ENCODE measurements around the gene MAP2K6. TPM values are rescaled to one million over a fixed set of nuclear protein-coding genes. Genes with fewer than 3 reads are reported as not detected.

Gene MAP2K6
- total RNA-seq: 1 to 10 TPM; 1.6 to 1.7 TPM

DNA sequence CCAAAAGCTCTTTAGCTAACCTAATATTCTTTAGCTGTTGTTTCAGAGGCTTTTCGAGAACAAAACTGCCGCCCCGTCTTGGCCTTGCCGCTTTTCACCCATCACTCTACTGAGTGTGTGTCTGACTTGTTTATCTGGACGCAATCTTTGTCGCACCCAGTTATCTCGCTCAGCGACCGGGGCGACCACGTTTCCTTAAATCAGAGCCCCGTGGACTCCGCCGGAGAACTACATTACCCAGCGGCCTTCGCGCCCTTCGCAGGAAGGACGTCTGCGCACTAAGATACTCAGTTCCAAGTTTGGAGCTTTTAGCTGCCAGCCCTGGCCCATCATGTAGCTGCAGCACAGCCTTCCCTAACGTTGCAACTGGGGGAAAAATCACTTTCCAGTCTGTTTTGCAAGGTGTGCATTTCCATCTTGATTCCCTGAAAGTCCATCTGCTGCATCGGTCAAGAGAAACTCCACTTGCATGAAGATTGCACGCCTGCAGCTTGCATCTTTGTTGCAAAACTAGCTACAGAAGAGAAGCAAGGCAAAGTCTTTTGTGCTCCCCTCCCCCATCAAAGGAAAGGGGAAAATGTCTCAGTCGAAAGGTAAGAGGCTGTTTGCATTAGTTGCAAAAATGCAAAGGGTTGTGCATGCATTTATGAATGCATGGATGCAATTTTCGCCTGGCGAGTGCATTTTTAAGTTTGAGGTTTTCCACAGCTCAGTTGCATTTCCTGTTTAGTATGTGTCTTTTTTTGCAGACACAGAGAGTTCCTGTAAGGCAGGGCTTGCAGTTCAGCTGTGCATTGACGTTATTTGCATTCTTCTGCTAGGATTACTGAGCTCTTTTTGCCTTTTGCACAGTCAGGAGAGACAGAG lies at the start of gene MAP2K6:
MAP2K6 (plus strand) TSS at position 290 of the 867 bp plus-strand sequence; CDS start at position 578, 288 bp downstream.
- POLR2A ChIA-PET: interaction anchor here (0.5 to 1.3 kb wide), 4 partner anchors 20 to 108 kb away, joined by 3 to 5 read pairs (median 3); partner anchors contain the start of gene ABCA5
- CTCF ChIA-PET: interaction anchor here (0.6 to 1.8 kb wide), 2 partner anchors 9 to 22 kb away, joined by 6 to 10 read pairs; no protein-coding TSS in a partner anchor

DNA sequence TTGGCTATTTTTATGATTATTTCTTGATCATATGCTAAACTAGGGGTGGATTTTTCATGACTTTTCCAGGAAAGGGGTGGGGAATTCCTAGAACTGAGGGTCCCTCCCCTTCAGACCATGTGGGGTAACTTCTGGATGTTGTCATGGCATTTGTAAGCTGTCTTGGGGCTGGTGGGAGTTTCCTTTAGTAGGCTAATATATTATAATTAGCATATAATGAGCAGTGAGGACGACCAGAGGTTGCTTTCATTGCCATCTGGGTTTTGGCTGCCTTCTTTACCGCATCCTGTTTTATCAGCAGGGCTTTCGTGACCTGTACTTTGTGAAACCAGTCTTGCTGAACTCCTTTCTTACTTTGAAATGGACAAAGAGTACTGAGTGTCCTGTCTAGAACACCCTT lies 47.2 kb upstream of the MAP2K6 start:
- CTCF ChIA-PET: no interaction called here
- POLR2A ChIA-PET: no interaction called here

DNA sequence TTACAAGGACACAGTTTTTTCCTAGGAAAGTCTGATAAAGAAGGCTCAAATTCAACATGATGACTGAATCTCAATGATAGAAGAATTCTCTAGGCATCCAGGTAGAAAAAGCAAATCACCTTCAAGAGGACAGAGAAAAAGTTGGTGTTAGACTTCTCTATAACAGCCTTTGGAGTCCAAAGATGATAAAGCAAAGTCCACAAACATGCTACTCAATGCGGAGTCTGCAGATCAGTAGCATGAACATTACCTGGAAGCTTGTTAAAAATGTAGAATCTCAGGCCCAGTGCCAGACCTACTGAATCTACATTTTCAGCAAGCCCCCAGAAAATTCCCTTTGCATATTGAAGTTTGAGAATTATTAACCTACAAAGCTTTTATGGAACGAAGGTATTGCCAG lies 41.4 kb upstream of the MAP2K6 start:
- ChIA-PET CTCF (no interaction called here), POLR2A (no interaction called here)

DNA sequence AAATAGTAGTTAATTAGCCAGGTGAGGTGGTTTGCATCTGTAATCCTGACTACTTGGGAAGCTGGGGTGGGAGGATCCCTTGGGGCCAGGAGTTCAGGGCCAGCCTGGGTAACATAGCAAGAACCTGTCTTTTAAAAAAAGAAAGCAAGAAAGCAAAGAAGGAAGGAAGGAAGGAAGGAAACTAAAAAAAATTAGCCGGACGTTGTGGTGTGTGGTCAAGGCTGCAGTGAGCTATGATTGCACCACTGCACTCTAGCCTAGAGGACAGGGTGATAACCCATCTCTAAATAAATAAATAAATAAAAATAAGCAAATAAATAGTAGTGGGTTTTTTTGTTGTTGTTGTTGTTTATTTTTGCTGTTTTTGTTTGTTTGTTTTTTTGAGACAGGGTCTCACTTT lies 39.3 kb upstream of the MAP2K6 start:
- ChIA-PET POLR2A (no interaction called here), CTCF (interaction anchor here (0.7 kb wide), 1 partner anchor 99 kb away, joined by 3 read pairs; no protein-coding TSS in a partner anchor)

DNA sequence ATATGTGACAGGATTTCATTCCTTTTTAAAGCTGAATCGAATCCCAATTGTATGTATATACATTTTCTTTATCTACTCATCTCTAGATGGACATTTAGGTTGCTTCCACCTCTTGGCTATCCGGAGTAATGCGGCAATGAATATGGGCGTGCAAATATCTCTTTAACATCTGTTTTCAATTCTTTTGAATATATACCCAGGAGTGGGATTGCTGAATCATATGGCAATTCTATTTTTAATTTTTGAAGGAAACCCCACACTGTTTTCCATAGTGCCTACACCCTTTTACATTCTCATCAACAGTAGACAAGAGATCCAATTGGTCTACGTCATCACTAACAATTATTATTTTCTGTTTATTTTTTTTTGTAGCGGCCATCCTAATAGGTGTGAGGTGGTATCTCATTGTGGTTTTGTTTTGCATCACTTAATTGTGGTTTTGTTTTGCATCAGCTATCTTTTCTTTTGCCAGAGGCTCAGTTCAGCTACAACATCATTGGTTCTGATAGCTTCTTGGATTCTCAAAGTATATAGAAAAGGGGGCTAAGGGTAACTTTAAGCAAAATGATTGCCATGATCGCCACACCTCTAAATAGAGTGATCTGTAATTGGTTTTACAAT lies 25.6 kb upstream of the MAP2K6 start:
- ChIA-PET CTCF (interaction anchor here (0.7 kb wide), 1 partner anchor 16 kb away, joined by 3 read pairs; no protein-coding TSS in a partner anchor), POLR2A (no interaction called here)

DNA sequence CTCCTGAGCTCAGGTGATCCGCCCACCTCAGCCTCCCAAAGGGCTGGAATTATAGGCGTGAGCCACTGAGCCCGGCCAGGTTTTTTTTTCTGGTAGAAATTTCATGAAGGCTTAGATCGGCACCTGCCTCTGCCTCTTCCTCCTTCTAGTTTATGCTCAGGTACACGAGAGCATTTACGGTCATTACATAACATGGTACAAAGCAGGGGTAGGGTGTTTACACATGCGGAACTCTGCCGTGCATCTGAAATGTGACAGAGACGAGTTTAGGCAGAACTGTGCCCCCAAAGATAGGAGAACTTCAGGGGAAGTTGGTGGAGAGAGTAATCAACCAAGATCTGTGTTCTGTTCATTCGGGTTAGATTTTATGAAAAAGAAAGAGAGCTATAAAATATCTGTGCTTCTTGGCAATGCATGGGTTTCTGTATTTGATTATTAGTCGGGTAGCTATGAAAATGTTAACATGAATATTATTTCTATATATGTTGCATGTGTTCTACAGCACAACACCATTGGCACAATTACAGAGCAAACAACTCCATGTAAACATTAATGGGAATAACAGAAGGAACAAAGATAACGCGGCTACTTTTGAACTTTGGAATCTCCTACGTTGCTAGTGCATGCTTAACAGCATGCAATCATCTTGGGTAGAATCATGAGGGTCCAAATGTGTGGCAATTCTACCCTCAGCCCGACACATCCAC lies 23.5 kb upstream of the MAP2K6 start:
- ChIA-PET POLR2A (no interaction called here), CTCF (interaction anchor here (1.5 kb wide), 1 partner anchor 18 kb away, joined by 4 read pairs; no protein-coding TSS in a partner anchor)

DNA sequence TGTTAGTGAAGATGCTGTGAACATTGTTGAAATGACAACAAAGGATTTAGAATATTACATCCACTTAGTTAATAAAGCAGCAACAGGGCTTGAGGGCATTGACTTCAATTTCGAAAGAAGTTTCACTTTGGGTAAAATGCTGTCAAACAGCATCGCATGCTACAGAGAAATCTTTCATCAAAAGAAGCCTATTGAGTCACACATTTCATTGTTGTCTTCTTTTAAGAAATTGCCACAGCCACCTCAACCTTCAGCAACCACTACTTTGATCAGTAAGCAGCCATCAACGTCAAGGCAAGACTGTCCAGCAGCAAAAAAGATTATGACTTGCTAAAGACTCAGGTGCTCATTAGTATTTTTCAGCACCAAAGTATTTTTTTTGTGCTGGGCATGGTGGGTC lies 13.2 kb upstream of the MAP2K6 start:
- CTCF ChIA-PET: no interaction called here
- POLR2A ChIA-PET: no interaction called here

DNA sequence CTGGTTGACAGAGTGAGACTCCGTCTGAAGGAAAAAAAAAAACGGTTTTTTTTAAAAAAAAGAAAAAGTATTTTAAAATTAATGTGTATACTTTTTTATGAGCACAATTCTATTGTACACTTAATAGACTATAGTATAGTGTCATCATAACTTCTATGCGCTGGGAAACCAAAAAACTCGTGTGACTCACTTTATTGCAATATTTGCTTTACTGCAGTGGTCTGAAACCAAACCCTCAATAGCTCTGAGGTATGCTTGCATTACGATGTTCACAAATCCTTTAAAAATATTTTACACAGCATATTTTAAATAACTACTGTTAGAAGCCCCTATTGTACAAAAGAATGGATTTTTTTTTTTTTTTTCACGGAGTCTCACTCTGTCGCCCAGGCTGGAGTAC lies 12.4 kb upstream of the MAP2K6 start:
- ChIA-PET POLR2A (no interaction called here), CTCF (interaction anchor here (0.7 kb wide), 1 partner anchor 9 kb away, joined by 3 read pairs; no protein-coding TSS in a partner anchor)

DNA sequence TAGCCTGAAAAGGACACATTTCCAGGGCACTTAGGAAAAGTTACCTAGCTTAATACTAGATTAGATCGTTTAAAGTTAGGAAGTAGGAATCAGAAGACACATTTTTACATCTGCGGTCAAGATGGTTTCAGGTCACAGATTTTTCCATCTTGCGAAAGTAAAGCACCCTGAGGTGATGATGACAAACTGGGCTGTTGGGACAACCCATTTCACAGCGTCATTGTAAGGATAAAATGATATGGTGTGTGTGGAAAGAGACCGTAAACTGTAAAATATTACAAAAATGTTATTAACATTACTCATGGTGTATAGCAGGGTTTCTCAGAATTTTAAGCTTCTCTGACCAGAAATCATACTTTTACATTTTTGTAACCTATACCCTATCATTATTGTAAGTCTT lies 10.1 kb upstream of the MAP2K6 start:
- ChIA-PET CTCF (interaction anchor here (3.0 kb wide), 1 partner anchor 10 kb away, joined by 8 read pairs; no protein-coding TSS in a partner anchor), POLR2A (no interaction called here)

DNA sequence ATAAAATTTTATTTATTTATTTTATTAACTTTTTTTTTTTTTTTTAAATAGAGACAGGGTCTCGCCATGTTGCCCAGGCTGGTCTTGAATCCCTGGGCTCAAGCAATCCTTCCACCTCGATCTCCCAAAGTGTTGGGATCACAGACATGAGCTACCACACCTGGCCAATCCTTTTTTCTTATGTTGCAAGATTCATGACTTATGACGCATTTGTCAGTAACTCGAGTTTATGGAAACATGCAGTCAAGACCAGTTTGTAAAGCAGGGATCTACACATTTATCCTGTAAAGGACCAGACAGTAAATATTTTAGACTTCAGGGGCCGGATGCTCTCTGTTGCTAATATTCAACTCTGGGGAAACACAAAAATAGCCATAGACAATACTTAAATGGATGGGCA lies 9.4 kb upstream of the MAP2K6 start:
- CTCF ChIA-PET: interaction anchor here (0.6 to 3.0 kb wide), 2 partner anchors 11 to 16 kb away, joined by 3 to 8 read pairs; no protein-coding TSS in a partner anchor

DNA sequence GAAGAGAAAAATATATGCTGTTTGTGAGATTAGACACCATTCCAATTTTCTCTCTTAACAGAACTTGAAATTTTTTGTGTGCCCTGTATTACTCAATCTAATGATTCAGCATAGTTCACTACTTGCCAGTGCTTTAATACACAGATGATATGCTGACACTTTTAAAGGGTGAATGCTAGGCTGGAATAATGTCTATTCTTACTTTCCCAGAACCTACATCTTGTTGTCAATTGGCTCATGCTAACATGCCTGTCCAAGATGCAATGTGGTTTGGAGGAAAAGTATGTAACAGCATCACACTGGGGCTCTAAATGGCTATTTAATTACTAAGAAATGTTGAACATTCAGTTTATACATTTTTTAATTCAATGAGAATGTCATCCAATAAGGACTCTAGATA lies 7.6 kb upstream of the MAP2K6 start:
- ChIA-PET POLR2A (no interaction called here), CTCF (no interaction called here)

More for the DNA sequence above, 9.4 kb upstream of the MAP2K6 start:
- POLR2A ChIA-PET: no interaction called here

DNA sequence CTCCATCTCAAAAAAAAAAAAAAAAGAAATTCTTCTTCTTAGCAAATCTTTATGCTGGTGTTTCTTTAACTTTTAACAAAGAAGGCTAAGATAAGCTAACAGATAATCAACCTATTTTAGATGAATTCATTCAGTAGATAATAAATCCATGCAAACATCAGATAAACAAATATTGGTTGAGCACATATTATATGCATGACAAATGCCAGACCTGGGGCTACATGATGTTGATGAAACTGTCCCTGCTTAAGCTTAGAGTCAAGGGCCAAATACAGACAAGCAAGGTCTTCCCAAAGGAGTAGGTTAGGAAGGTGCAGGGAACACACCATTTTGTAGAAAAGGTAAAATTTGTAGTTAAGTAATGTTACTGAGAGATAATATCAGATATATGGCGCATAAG lies 6.7 kb upstream of the MAP2K6 start:
- POLR2A ChIA-PET: no interaction called here
- CTCF ChIA-PET: interaction anchor here (1.8 kb wide), 1 partner anchor 17 kb away, joined by 4 read pairs; no protein-coding TSS in a partner anchor

DNA sequence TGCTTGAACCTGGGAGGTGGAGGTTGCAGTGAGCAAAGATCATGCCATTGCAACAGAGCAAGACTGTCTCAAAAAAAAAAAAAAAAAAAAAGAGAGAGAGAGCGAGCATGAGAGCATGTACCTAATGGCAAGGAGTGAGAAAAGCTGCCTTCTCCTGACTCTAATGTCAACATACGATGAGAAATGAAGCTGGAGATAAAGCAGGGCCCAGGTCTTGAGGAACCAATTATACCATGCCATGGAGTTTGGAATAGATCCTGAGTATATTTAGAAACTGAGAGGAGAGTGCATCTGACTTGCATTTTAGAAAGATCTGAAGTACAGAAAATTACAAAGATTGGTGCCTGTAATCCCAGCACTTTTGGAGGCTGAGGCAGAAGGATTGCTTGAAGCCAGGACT lies 3.8 kb upstream of the MAP2K6 start:
- CTCF ChIA-PET: interaction anchor here (0.7 to 1.0 kb wide), 2 partner anchors 8 to 115 kb away, joined by 3 to 4 read pairs; no protein-coding TSS in a partner anchor
- POLR2A ChIA-PET: no interaction called here

DNA sequence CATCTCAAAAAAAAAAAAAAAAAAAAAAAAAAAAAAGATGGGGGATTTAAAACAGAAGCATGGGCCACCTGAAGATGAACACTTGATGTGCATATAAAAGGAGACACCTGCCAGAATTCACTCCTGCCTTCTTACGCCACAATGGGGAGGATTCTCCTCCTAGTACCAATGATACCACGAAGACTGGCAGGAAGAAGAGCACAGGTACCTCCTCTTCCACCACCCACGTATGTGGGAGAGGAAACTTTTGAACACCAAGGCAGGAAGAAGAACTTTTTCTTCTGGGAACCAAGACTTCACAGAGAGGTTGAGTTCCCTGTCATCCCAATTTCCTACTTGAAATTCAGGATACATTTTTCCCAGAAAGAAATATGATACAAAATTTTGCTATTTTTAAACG lies 2.7 kb upstream of the MAP2K6 start:
- POLR2A ChIA-PET: no interaction called here
- CTCF ChIA-PET: no interaction called here

DNA sequence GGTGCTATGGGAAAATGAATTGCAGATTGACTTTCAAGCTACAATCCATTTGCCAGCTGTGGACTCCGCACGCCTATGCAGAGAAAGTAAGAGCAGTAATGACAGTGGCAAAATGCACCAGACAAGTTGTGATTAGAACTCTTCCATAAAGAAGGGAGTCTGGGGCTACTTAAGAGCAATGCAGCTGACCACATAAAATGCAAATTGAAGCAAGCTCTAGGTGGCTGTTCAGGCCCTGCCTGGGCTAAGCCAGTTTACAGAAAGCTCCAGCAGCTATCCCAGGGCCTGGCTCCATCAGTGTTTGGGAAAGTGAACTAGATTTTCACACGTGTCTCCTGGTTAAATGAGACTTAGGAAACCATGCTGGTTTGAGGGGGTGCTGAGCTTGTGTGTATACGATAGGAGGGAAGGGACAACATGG lies 2.2 kb upstream of the MAP2K6 start:
- CTCF ChIA-PET: no interaction called here
- POLR2A ChIA-PET: no interaction called here

DNA sequence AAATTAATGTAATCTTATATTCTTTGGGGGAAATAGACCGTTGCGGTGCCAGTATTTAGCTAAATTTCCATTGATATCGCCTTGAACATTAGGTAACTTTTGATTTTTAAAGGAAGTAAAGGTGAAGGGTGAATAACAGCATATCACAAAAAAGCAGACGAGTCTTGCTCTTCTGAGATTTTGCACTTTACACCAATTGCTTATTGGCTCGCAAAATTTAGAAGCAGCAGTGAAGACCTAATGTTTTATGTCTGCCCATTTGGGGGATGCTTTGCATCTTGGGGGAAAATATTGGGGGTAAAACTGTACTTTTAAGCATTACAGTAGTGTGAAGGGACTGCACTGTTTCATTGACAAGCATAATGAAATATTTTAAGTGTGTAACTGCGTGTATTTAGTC lies 934 bp downstream of the MAP2K6 start:
- CTCF ChIA-PET: interaction anchor here (1.8 kb wide), 1 partner anchor 8 kb away, joined by 10 read pairs; no protein-coding TSS in a partner anchor
- POLR2A ChIA-PET: no interaction called here

DNA sequence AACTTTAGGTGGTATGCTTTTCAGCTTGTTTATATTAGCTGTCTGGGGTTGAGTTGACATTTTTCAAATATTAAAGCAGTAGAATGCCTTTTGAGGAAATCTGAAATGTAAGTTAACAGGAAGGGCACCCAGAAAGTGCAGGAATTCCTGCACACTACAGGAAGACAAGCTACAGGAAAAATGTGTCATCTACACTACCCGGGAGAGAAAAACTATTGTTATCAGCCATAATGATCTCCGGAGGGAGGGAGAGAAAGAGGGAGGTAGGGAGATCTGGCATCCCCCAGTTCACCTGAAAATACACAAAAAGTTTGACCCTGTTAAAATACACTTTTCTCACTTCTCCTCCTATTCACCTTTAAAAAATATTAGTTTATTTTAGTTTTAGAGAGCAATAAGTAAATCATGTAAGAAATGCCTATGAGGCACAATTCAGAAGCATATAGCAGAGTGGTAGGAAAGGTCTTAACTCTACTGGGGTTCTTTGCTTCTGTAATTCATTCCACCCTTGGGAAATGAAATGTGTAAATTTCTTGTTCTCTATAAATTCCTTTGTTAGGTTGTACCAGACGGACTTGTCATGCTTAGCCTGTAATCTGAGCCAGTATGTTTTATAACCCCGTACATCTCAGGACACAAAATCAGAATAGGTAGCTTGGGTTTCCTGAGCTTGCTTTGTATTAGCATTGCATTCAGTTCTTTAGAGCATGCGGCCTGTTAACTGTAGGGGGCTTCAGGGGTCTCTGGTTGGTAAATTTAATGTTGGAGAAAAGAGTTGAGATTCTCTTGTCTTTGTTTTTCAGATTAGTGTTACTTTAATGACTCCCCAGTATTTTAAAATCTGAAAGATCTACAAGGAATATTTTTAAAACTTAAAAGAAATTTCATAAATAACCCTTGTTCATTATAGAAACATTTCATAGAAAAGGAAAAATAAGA lies 3.3 kb downstream of the MAP2K6 start:
- ChIA-PET POLR2A (interaction anchor here (0.6 kb wide), 1 partner anchor 11 kb away, joined by 3 read pairs; no protein-coding TSS in a partner anchor), CTCF (no interaction called here)

DNA sequence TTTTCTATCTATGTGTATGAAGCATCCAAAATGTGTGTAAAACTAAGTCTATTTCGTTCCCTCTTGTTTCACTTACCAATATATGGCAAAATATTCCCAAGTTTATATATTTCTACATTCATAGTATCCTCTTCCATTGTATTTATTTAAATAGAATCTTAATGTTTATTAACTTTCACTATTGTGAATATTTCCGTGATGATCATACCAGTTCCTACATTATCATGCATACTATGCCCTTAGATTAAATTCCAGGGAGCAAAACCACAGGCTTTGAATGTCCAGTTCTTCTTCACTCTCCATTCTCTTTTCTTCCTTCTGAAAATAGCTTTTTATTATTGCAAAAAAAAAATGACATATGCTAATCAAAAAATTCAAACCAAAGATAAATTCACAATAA lies 4.0 kb downstream of the MAP2K6 start:
- ChIA-PET CTCF (no interaction called here), POLR2A (interaction anchor here (0.6 kb wide), 1 partner anchor 11 kb away, joined by 3 read pairs; no protein-coding TSS in a partner anchor)

DNA sequence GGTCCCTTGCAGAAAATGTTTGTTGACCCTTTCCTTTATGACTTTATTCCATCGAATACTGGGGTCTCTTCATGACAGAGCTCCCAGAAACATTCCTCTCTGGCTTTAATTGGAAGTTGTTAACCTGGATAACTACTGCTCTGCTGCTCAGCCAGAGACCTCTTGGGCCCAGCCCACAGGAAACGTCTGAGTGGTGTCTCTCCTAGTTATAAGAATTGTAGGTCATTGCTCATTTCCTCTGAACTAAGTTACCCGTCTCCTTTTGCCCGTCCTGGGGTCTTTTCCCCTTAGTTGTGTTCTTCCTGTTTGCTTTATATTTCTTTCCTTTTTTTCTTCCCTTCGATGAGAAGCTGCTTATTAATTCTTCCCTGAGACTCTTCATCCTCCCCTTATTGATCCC lies 9.0 kb downstream of the MAP2K6 start:
- POLR2A ChIA-PET: no interaction called here

More for the DNA sequence above, 9.0 kb downstream of the MAP2K6 start:
- CTCF ChIA-PET: interaction anchor here (1.3 to 2.5 kb wide), 2 partner anchors 9 to 83 kb away, joined by 4 to 10 read pairs; partner anchors contain the start of gene MAP2K6

All from activated CD8-positive, alpha-beta memory T cell treated with anti-CD3 and anti-CD28 coated beads for 36 hours (primary cell).